ENCODE results near the gene CACNA2D1.

CACNA2D1 gene

DNA sequence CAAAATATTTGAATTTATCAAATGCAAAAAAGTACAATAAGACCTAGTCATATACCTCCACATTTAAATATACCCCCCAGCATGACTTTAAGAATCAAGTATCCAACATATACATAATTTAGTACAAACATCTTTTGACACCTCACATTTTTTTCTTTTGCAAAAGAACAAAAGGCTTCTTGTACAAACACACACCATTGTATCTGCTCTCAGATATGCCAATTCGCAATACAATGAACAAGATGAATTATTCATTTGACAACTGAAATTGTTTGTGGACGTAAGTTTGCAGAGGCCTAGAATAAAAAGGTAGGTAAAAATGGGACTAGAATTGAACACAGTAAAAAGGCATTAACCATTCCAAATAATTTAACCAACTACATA, 154.4 kb downstream of the CACNA2D1 start:
- FAIRE-seq (no peak), DNase-seq (ENCODE audit: insufficient read length, low spot score) (no peak)

DNA sequence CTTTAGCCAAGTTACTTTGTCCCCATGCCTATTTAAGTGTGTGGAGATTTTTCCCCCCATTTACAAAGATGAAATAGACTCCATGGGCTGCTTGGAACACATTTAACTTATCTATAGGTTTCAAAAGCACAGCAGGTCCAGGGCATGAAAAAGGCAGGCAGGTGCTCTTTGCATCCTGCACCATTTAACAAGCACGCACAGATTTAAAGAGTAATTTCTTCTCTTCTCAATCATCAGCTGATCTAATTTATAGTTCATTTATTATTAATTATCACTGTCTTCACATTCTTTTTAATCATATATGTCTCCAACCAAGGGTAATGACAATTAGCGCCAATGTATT, 156.8 kb downstream of the CACNA2D1 start:
- FAIRE-seq (no peak), DNase-seq (ENCODE audit: insufficient read length, low spot score) (no peak)

DNA sequence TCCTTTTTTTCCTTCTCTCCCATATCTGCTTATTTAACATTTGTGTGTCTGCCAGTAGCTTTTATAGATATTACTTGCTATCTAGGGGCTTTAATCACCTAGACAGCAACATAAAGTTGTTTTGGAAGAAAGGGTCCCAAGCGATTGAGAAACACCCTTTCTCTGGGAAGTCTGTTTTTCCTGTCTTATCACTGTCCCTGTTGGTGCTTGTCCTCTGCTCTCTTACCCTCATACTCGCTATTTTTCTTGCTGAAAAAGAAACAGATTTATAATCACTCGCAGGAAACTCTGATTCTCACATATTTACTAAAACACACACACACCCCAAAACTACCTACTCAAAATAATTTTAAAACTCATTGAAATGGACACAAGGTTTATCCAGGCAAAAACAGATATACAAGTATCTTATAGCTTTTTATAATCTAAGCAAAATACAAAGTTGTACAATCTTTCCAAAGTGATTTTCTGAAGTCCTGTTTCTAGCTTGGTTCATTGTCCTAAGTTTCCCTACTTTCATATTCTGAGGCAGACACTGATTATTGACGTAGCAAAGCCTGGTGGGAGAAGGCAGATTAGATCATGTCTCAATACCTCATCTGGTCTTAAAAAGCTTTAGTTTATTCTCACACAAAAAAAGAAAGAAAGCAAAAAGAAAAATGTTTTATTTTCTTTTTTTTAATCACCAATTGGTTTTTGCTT, 157.3 kb downstream of the CACNA2D1 start:
- FAIRE-seq (no peak), DNase-seq (ENCODE audit: insufficient read length, low spot score) (no peak)

DNA sequence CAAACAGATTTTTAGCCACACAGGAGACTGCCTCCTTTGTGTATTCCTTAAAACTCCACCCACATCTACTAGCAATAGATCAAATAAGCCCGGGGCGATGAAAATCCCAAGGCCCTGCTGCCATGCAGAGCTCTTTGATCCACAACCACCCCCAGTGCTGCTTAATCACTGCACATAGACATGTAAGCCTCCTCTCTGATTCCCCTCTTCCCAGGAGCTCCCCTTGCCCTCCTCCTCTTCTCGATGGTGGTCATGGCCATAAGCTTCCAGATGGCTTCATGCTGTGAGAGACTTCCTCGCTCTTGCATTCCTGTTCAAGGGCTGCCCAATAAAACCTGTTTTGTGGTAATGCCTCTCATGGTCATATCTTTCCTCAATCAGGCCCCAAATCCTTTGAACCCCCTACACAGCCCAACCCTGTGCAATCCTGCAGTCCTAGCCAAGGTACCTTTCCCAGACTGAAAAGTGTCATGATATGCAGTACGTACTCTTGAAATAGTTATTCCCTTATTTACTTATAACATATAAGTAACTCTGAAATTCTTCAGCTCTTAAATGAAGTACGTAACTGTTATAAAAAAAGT, 158.5 kb downstream of the CACNA2D1 start:
- DNase-seq (ENCODE audit: insufficient read length, low spot score) (no peak), FAIRE-seq (no peak)

DNA sequence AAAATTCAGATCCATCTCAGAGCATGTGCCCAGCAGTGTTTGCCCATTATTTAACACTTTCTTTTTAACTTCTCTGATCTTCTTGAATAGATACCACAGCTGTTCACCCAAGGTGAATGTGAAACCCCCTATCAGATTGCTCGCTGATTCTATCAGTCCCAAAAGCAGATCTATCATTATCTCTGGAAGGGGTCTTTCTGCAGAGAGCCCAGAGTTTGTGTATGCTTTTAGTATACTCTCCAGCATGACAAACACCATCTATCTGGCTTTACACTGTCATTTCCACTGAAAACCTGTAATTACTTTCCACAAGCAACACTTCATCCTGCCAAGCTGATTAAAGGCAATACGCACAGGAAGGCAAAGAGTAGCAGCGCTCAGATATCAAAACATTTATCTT, 168.2 kb downstream of the CACNA2D1 start:
- no peak for DNase-seq (ENCODE audit: insufficient read length, low spot score)

DNA sequence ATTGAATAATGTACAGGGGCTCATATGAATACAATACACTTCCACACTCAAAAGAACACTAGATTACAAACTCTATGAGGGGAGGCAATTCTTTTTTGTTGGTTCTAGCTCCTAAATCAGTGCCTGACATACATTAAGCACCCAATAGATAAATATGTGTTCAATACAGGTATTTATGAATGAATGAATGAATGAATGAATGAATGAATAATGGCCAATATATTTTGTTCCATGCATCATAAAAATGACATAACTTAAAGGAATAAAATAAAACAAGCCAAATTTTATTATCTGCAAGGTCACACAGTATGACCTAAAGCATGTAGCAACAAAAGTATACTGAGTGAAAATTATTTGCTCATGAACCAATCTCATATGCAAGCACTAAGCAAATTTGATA, 168.9 kb downstream of the CACNA2D1 start:
- DNase-seq (ENCODE audit: insufficient read length, low spot score): no peak
- FAIRE-seq: no peak

More for the DNA sequence above, 168.2 kb downstream of the CACNA2D1 start:
- FAIRE-seq: no peak

DNA sequence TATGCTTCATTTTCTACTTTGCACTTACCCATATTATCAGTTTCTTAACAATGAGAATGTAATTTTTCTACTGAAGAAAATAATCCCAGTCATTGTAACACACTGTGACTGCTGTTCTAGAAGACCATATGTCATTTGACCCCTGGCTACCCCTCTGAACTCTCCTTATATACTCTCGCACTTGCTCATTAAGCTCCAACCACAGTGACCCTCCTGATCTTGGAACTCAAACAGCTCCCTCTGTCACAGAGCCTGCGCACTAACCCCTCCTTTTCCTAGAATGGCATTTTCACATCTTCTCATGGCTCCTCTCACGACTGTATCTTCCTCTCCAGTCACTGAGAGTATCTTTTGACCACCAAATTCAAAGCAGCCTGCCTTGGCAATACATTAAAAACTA, 169.7 kb downstream of the CACNA2D1 start:
- FAIRE-seq: no peak
- no peak for DNase-seq (ENCODE audit: insufficient read length, low spot score)

DNA sequence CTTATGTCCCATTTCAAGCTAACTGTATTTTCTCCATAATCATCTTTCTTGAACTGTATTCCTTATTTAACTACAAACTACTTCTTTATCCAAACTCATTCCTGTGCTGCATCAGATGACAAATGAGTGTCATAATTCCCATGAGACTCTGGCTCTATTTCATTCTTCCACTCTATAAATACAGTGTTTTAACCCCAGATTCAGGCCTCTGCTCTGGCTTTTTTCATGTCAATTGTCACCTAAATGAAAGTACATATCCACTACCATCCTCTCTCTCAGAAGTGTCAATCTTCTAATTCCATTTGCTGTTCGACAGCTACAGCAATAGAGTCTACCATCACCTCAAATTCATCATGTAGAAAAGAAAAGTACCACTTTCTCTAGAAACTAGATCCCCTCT, 172.7 kb downstream of the CACNA2D1 start:
- DNase-seq (ENCODE audit: insufficient read length, low spot score) (no peak), FAIRE-seq (no peak)

DNA sequence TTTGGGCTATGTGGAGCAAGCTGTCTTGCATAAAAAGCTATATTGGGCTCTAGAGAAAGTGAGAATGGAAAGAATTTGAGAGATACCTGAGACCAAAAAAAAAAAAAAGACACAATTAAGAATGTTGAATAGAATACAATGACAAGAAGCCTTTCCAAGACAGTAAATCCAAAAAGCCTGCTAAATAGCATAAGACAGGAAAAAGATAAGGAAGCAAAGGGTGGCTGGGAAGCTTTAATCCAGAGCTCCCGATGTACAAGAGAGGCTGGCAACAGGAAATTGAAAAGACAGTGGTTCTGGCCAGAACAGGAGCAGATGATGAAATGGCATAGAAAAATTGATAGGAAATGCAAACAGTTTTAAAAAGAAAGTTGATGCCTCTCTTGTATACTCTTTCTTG, 174.9 kb downstream of the CACNA2D1 start:
- FAIRE-seq: no peak
- no peak for DNase-seq (ENCODE audit: insufficient read length, low spot score)

DNA sequence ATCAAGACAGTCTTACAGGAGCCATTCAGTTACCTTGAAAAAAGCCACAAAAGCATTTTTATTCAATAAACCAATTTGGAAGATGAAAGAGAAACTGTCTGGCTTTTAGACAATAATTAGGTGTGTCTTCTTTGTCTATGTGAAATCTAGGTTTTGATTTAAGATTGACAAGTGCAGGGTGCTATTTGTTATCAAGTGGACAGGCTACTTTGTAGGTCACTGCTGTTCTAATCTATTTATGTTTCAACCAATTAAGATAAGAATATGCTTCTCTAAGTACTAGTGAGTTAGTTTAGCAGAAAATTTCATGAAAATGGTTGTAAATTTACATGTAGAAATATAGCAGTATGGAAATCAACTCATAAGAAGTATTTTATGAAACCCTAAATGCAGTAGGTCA, 177.5 kb downstream of the CACNA2D1 start:
- no peak for DNase-seq (ENCODE audit: insufficient read length, low spot score)
- FAIRE-seq: no peak

DNA sequence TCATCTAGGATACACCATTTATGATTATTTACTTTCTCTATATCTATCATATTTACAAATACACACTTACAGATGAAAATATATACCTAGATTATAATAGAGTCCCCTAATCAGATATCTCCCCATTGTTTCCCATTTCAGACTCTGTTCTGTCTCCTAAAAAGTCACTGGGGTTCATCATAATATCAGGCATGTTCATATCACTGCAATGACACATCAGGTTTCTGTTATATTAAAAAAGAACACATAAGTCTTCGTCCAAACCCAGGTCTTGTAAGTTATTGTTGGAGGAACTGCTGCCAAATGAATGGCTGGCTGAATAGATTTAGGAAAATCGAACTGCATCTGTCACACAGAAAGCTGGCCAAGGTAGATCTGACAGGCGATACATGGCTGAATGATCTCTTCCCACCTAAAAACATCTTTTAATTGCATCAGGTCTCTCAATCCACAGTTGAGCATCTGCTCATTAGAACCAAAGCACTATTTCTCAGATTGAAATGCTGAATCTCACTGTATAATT, 178.7 kb downstream of the CACNA2D1 start:
- no peak for FAIRE-seq
- DNase-seq (ENCODE audit: insufficient read length, low spot score): no peak

DNA sequence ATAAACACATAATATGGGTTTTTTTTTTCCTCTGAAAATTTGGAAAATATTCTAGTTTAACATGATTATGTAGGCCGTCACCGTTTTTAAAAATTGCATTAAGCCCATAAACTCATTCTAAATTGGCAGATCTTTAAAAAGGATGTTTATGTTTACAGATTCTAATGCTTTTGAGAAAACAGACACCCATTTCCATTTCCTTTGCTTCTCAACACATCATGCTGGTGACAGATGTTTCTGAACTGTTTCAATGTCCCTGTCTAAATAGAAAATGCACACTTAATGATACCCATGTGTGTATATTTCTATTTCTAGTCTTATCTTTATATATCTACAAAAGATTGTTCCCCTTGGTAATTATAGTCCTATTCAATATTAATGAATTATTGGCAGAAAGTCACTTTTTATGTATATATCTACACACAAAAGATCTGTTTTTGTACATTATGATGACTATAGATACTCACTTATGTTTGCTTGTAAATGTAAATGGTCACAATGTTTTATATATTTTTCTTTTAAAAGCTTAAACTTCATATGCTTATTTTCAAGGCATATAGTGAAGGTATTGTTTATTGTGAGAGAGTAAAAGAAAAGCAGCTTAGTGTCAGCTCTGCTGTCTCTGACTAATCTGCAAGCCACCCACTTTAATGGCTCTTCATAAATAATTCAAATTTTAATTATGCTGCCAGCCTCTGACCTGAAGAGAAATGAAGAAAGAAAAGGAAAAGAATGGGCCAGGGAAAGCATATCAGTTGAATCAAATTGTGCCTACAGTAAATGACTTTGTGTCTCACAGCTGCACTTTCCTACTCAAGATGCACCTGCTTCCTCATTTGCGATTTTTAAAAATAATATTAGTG, 179.4 kb downstream of the CACNA2D1 start:
- FAIRE-seq: no peak
- DNase-seq (ENCODE audit: insufficient read length, low spot score): no peak

DNA sequence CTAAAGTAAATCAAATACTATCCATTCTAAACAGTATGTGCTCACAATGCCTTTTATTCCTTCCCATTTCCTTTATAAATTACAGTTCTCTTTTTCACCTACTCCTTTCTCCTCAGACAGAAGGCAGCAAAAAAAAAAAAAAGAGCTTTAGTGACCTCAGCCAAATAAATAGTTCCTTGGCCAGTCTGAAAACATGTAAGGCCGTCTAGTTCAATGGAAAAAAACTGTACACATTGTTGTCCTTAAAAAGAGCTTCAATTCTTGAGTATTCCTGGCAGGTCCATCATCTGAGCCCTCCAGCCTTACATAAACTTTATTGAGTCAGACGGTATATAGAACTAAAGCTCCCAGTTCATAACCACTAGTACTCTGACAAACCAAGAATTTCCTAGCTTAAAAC, 185.4 kb downstream of the CACNA2D1 start:
- no peak for FAIRE-seq
- DNase-seq (ENCODE audit: insufficient read length, low spot score): no peak

DNA sequence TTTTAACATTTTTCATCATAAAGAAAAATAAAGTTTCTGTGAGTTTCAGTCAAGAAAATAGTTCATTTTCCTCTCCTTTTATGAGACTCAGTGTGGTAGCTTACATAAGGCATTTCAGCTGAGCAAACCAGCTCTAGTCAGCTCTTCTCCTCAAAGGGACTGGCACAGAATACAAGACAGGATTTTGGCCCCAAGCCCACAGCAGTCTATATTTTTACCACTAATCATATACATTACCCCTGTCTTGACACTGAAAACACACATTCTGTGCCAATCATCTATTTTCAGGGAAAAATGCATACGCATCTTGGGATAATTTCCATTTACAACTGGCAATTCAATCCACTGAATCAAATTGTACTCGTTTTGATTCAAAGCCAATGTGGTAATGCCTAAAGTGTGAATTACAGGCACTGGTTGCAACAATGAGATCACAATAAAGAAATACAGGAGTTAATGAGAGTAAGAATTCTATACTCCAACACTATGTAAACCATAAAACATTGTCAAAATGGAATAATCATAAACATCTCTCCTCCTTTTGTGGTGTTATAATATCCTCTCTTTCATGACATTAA, 186.4 kb downstream of the CACNA2D1 start:
- no peak for FAIRE-seq
- no peak for DNase-seq (ENCODE audit: insufficient read length, low spot score)

DNA sequence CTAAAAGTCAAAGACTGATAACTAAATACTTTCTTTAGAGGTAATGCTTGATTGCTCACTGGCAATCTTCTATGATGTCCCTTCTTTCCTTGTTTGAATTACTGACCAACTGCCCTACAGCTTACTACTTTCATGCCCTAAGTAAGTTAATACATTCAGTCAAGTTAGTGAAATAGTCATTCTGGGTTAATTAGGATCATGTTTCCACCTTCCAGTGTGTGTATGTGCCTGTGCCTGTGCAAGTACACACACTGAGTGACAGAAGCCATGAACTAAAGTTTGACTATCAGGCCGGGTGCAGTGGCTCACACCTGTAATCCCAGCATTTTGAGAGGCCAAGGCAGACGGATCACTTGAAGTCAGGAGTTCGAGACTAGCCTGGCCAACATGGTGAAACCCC, 187.9 kb downstream of the CACNA2D1 start:
- FAIRE-seq (no peak), DNase-seq (ENCODE audit: insufficient read length, low spot score) (no peak)

DNA sequence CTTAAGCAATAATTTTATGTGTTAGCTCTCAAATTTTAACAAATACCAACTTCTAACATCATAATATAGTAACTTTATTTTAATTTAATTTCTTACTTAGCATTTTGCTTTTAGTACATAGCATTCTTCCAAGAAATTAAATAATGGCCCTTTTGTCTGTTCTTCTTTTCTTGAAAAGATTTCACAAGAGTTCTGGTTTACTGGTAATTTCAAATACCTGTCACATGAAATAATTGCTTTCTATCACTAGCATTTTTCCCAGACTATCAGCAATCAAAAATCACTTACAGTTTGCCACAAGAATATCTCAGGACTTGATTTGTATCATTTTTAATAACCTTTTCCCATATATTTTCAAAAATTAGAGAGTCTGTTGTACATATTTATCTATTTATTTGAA, 193.0 kb downstream of the CACNA2D1 start:
- FAIRE-seq (no peak), DNase-seq (ENCODE audit: insufficient read length, low spot score) (no peak)

DNA sequence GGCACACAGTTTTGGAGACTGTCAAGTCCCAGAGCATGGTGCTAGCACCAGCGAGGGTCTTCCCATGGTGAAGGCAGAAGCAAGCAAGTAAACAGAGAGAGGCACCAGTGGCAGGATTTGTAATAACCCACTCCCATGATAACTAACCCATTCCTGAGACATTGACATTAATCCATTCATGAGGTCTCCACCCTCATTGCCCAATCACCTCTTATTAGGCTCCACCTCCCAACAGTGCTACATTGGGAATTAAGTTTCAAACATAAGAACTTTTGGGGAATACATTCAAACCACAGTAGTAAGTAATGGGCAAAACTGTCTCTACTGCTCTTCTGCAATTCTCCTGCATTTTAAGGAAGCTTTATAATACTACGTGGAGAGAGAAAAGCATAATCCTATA, 193.6 kb downstream of the CACNA2D1 start:
- no peak for FAIRE-seq
- DNase-seq (ENCODE audit: insufficient read length, low spot score): no peak

DNA sequence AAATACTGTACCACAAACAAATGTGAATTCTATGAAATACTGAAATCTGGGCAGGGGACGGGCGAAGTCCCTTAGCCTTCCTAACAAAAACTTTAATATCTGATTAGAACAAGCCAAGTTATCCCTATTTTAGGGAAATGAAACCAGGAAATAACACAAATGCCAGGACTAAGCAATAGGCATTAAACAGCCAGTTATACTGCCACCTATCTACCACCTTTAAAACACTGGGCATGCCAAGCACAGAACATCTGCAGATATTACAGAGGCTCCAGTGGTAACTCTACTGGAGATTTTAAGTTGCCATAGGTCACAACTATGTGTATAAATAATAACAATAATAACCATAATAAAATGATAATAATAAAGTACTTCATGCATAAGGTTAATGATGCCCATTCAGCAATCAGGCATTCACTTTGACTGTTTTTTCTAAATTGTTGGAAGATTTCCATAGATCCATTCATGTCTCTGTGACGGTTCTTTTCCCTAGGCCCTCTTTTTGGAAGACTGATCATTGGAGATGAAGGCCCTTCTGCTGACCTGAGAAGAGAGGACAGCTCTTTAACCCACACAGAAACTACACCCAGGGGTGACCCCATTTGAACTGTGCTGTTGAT, 195.7 kb downstream of the CACNA2D1 start:
- DNase-seq (ENCODE audit: insufficient read length, low spot score): no peak
- no peak for FAIRE-seq

DNA sequence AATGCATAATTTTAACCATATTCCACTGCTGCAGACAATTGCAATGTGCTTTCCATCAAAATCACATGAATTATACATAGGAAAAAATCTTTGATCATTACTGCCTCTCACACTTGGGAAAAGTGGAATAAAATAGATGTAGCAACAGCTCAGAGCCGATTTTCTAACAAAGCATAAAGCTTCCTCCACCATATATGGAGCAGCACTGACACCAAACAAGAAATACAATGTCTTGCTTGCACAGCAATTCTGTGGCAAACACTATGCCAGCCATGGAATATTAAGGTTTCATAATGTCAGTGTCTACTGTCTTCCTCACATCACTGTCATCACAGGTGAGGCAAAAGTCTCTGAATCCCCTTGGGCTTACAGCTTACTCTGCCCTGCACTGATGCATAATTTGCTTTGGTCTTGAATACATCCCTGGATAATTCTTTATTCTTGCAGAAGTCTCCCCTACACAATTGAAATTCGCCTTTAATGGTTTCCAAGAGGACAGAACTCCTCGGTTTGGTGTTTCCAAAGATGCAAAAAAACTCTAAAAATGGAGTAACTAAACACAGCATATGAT, 198.5 kb downstream of the CACNA2D1 start:
- DNase-seq (ENCODE audit: insufficient read length, low spot score) (no peak), FAIRE-seq (no peak)

DNA sequence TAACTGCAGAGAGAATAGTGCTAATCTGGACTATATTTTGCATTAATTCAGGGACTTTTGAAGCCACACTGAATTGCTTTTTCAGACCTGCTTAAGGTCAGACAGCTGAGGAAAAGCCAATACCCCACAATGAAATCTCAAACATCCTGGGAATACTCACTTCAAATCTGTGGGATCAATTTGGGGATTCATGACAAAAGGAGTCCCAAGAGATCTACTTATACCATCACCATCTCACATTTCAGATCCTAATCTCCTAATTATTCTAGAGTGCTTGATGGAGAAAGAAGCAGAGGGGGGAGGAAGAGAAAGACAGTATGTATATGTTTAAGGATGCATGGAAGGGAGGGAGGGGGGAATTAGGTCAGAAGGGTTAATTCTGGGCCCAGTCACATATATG, 202.2 kb downstream of the CACNA2D1 start:
- no peak for FAIRE-seq

DNA sequence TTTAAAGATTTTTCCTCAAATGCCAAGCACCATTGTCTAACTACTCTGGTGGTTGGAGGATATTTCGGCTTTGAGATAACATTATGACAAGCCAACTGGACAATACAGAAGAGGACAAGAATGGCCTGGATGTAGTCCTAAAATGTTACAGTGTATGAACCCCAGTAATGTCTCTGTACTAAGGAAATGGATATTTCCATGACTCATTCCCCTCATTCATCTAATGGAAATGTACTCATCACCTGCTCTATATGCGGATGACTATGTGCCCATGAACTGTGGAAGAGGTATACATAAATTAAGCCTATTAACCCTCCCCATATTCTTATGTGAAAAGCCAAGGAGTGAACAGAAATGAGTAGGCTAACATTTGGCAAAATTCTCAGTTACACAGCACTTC, 207.9 kb downstream of the CACNA2D1 start:
- FAIRE-seq (no peak), DNase-seq (ENCODE audit: insufficient read length, low spot score) (no peak)

More for the DNA sequence above, 202.2 kb downstream of the CACNA2D1 start:
- no peak for DNase-seq (ENCODE audit: insufficient read length, low spot score)

All from GM19239 (cell line).